ENCODE measurements around the gene WNT11. TPM values are rescaled to one million over a fixed set of nuclear protein-coding genes. Genes with fewer than 3 reads are reported as not detected.

WNT11 gene
- total and polyA plus RNA-seq, 2 of the 13 experiments (the other 11 are each of a cell fraction or from before 2014, with no cell fraction given) = 0.34 to 0.66 TPM

GRCh38 chr11:76208438-76209374 lies 2.4 kb upstream of the WNT11 start (continued):
- TF ChIP-seq EP300 (IDR thresholded peaks at IDR 0.05; ENCODE audit: low read depth in 2 of 2, low read length in 2 of 2) (no peak), EP300 (CRISPR knock-in tag; IDR thresholded peaks at IDR 0.05; ENCODE audit: borderline replicate concordance) (no peak), ZNF616 (CRISPR knock-in tag; IDR thresholded peaks at IDR 0.05; ENCODE audit: low read depth) (peak; percentile 49; the same call in 1 of the 2 replicates), ATF6 (CRISPR knock-in tag; conservative IDR thresholded peaks at IDR 0.05) (no peak), ZNF879 (CRISPR knock-in tag; IDR thresholded peaks at IDR 0.05) (no peak), KLF6 (CRISPR knock-in tag; IDR thresholded peaks at IDR 0.05) (no peak), MXD3 (CRISPR knock-in tag; IDR thresholded peaks at IDR 0.05) (peak; percentile 5; the same call in 1 of the 2 replicates), ZNF607 (CRISPR knock-in tag; IDR thresholded peaks at IDR 0.05; ENCODE audit: borderline replicate concordance) (peak; percentile 42; the same call in 1 of the 2 replicates), TAF15 (IDR thresholded peaks at IDR 0.05; ENCODE audit: low read depth, low read length, poor library complexity, severe bottlenecking) (no peak), ZNF839 (CRISPR knock-in tag; IDR thresholded peaks at IDR 0.05; ENCODE audit: borderline replicate concordance) (peak; percentile 39; the same call in 1 of the 2 replicates), POLR2G (IDR thresholded peaks at IDR 0.05; ENCODE audit: low read depth, low read length) (peak; percentile 47; the same call in 1 of the 2 replicates), ATF5 (CRISPR knock-in tag; IDR thresholded peaks at IDR 0.05; ENCODE audit: low read depth) (no peak), ZHX1 (CRISPR knock-in tag; IDR thresholded peaks at IDR 0.05; ENCODE audit: low read depth) (no peak), HNRNPUL1 (IDR thresholded peaks at IDR 0.05; ENCODE audit: low read depth, low read length) (no peak), TCF7 (IDR thresholded peaks at IDR 0.05; ENCODE audit: low read depth) (no peak), JUND (CRISPR knock-in tag; IDR thresholded peaks at IDR 0.05) (no peak), RFX1 (IDR thresholded peaks at IDR 0.05) (no peak), SETDB1 (CRISPR knock-in tag; IDR thresholded peaks at IDR 0.05; ENCODE audit: borderline replicate concordance) (no peak), TCF7L2 (IDR thresholded peaks at IDR 0.05; ENCODE audit: low read depth, low read length) (no peak), ZNF746 (CRISPR knock-in tag; IDR thresholded peaks at IDR 0.05) (0 out of 2 replicates have a peak, but pooled peaks have one; percentile 28), ZFP82 (CRISPR knock-in tag; IDR thresholded peaks at IDR 0.05; ENCODE audit: borderline replicate concordance) (peak; percentile 69; the same call in 1 of the 2 replicates), ZBTB37 (CRISPR knock-in tag; IDR thresholded peaks at IDR 0.05) (no peak)
